NCI-H1105 treated with DMSO at 0.1 percent for 48 hours (cell line): ENCODE data around the gene PPM1G.
"Not testable (repeated sequence)": the region's sequence is repeated elsewhere in the genome, so short reads cannot be mapped to it uniquely, and the experiment has no call there.

Experiments
- DNase-seq: peaks from one replicate; lab custom pipeline; 2025; lab: John Stamatoyannopoulos, UW

The PPM1G gene, protein sequence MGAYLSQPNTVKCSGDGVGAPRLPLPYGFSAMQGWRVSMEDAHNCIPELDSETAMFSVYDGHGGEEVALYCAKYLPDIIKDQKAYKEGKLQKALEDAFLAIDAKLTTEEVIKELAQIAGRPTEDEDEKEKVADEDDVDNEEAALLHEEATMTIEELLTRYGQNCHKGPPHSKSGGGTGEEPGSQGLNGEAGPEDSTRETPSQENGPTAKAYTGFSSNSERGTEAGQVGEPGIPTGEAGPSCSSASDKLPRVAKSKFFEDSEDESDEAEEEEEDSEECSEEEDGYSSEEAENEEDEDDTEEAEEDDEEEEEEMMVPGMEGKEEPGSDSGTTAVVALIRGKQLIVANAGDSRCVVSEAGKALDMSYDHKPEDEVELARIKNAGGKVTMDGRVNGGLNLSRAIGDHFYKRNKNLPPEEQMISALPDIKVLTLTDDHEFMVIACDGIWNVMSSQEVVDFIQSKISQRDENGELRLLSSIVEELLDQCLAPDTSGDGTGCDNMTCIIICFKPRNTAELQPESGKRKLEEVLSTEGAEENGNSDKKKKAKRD

DNA sequence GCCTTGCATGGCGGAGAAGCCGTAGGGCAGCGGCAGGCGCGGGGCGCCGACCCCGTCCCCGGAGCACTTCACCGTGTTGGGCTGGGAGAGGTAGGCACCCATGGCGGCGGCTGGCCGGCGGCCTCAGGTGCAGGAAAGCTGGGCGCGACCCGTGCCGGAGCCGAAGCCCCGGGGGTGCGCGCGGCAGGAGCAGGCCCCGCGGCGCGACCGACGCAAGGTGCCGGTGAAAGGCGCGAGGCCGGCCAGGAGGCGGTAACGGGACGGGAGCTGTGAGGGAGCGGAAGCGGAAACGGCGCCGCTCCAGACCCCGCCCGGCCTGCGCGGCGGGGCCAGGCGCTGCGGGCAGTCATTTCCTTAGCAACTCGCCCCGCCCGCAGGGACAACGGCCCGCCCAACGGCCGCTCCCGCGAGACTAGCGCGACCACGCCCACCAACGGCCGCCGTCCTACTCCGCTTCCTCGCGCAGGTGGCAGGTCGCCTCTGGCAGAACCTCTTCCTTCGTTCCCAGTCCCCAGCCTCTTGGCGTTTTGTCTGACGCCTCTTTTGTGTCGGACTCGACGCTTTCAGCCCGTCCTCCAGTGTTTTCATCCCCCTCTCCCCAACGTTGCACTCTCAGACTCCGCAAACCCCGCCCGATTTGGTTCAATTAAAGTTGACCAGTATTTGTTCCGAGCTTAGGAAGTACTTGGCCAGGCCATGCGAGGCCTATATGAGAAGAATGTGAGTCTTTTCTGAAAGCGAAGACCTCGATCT, at the start of gene PPM1G:
TSS of gene PPM1G (minus strand) at position 271 of the 753 bp plus-strand sequence. CDS start at position 102, 169 bp downstream.
- peak; percentile 88 for DNase-seq

- no peak for DNase-seq
Measured at GRCh38 chr2:27453968-27454367, 44.6 kb upstream of the PPM1G start.

DNA sequence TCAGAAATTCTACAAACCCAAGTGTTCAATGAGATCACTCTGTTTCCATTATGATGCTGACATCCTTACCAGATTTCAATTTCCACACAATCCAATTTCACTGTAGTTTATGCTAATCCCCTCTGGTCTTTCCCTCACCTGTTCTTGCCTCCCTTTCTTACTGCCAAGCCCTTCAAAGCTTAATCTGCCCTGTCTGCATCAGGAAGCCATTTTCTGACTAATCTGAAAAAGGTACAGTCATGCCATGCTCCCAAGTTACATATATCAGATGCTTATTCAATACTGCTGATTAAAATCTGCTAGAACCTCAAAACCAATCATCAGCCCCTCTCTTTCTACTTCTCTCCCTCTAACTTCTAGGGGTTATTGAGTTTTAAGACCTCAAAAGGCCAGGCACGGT, 41.7 kb upstream of the PPM1G start:
- no peak for DNase-seq

- no peak for DNase-seq
Measured at GRCh38 chr2:27448381-27448780, 39.0 kb upstream of the PPM1G start.

GRCh38 chr2:27446057-27446456, 36.7 kb upstream of the PPM1G start:
- no peak for DNase-seq

DNA sequence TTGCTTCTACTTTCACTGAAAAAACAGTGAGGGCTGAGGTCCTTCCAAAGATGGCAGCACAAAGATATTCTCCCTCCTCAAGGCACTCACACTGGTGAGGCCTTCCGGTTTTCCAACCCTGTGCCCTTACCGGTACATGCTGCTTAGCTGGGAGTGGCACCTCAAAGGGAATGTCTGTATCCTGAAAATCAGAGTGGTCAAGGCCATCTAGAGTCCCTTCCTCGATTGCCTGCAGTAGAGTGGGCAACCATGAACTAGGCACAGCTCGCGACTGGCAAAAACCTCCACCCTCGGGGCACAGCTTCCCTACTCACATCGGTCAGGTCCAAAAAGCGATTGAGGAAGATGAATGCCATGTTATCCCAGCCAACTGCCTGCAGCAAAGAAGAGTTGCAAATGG, 36.2 kb upstream of the PPM1G start:
- no peak for DNase-seq

DNA sequence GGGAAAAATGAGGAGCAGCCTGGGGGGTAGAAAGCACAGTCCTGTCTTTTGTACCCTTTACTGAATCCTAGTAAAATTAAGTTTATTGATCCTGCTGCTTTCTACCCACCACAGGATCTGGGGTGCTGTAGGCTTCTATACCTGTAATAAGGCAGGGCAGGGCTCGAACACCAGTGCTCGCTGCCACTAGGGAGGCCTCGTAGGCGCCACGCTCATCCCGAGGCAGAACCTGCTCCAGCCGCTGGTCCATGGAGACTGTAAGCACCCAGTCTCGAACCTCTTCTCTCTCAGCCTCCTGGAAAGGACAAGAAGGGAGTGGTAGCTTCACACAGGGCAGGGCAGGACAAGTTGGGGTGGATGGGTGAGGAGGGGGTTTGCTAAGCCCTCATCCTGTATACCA, 35.8 kb upstream of the PPM1G start:
- no peak for DNase-seq

DNA sequence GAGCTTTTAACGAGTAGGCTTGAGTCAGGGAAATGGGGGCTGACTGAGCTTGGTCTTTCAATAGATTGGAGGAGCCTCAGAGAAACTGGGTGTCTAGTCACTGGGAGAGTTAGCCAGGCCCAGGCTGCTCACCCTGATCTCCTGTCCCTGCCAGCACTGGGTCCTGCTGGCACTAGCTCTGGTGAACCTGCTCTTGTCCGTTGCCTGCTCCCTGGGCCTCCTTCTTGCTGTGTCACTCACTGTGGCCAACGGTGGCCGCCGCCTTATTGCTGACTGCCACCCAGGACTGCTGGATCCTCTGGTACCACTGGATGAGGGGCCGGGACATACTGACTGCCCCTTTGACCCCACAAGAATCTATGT, 33.5 kb upstream of the PPM1G start:
- DNase-seq = no peak

GRCh38 chr2:27441958-27442919, 32.8 kb upstream of the PPM1G start, which contains the start of gene KRTCAP3:
KRTCAP3 (plus strand) TSS chr2:27442381; CDS start chr2:27442413, 32 bp downstream.
- DNase-seq = peak; percentile 45

- no peak for DNase-seq
Measured at GRCh38 chr2:27441226-27441926, 32.0 kb upstream of the PPM1G start.

DNA sequence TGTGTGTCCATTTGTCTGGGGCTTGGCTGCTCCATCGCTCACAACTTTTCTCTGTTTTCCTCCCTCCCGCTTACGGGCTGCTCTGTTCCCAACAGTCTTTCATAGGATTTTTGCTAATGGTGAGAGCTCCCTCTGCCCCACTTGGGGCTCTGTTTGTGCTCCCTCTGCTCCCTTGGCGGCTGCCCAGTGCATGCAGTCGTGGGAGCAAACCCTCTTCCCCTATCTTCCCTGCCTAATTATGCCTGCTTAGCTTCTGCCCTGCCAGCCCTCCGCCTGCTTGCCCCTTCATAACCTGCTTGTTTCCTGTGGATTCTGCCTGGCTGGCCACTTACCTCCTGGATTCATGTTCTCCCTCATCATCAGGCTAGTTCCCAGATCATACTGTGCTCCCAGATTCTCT, 26.2 kb upstream of the PPM1G start:
- DNase-seq = no peak

GRCh38 chr2:27431395-27431794, 22.0 kb upstream of the PPM1G start:
- no peak for DNase-seq

DNA sequence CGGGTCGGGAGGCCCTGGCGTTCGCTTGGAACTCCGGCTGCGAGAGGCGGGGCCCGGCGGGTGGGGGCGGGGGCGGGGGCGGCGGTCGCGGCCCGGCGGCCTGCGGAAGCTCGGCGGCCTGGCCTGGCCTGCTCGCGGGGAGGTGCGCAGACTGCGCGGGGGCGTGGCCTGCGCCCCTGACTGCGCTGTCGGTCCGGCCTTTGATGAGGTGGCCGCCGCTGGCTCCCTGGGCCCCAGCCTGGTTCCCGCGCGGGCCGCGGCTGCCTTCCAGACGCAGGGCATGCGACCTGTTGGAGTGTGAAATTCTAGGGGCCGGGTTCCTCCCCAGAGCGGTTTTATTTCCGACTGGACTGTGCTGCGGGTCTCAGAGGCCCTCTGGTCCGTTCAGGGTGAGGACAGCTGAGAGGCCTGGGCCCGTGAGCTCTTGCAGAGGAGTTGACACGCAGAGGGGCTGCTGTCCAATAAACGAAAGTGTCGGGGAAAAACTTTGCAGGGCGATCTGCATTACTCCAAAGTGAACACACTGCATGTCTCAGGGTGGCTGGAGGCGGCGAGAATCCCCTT, 19.7 kb upstream of the PPM1G start:
- DNase-seq = peak; percentile 59

DNA sequence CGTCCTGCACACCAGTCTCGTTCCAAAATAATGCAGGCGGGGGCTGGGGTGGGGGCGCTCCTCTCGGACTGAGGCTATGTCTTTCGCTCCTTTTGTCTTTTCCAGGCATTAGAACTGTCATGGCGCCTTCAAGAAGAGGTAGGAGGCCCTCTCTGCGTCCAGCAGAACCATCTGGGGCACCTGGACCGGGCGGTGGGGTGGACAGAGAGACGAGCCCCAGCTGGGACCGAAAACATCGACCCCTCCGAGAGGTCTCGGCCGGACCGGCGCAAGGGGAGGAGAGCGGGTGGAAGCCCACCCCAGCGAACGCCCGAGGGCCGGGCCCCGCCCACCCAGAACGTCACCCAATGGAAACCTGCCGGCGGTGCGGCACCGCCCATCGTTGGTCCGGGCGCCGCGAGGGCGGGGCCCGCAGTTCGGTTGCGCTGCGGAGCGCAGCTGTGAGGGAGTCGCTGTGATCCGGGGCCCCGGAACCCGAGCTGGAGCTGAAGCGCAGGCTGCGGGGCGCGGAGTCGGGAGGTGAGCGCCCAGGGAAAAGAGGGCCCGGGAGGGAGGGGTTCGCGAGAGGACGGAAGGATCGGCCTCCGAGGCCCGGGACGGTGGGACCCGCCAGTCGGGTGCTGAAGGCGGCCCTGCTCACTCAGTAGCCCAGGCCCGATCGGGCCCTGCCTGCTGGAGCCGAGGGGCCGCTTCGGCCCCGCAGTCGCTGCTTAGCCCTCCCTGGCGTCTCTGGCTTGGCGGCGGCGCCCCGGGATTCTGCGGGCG, 19.0 kb upstream of the PPM1G start, which contains the start of gene NRBP1:
TSS of gene NRBP1 (plus strand) at position 419 of the 765 bp plus-strand sequence. CDS start 4,643 bp downstream, outside the sequence.
- peak; percentile 81 for DNase-seq

- DNase-seq = no peak
Measured at GRCh38 chr2:27427863-27428212, 18.4 kb upstream of the PPM1G start.

- DNase-seq = not testable (repeated sequence)
Measured at GRCh38 chr2:27425039-27425438, 15.6 kb upstream of the PPM1G start.

GRCh38 chr2:27422958-27423357, 13.6 kb upstream of the PPM1G start:
- DNase-seq = no peak

- no peak for DNase-seq
Measured at GRCh38 chr2:27421660-27422250, 12.4 kb upstream of the PPM1G start.

DNA sequence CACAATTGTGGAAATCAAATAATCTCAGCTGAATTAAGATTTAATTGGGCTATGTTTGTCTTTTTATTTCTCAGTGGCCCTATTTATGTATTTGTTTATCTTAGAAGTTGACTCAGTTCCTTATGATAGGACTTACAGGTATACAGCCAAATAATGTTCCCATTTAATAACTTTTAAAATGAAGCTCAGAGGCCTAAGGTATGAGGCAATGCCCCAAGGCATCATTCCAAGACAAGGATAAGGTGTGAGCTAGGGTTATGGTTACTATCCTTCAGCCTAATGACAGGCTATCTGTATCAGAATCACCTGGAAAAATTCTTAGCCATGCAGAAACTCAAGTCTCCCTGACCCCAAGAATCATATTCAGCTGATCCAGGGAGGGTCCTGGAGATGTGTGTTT, 11.6 kb upstream of the PPM1G start:
- no peak for DNase-seq

DNA sequence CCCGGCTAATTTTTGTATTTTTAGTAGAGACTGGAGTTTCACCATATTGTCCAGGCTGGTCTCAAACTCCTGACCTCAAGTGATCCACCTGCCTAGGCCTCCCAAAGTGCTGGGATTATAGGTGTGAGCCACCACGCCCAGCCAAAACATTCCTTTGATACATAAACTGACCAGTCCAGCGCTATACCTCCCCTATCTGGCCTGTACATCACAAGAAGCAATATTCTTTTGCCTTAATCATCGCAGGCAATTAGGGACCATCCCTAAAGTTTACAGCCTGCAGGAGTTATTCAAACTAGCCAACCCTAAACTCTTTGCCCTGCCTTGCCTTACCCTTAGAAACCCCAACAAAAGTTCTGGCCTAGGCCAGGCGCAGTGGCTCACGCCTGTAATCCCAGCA, 6.8 kb upstream of the PPM1G start:
- no peak for DNase-seq
